GM23248 (cell line): ENCODE measurements around the gene NCAPD2.

Source experiments
- EZH2 ChIP-seq: fragments of 200-600 bp; sonication (generic); IDR thresholded peaks from 2 replicates; pipeline ENCODE4 v1.6.1; 2018; ENCODE audit warnings: antibody characterized with exemption, mild to moderate bottlenecking; ENCODE audit not compliant: insufficient read depth, poor library complexity, severe bottlenecking
- EZH2phosphoT487 ChIP-seq: fragments of 200-600 bp; sonication (generic); IDR thresholded peaks from 2 replicates; pipeline ENCODE4 v1.6.1; 2018; ENCODE audit warnings: antibody characterized with exemption, moderate library complexity, mild to moderate bottlenecking, low read depth; ENCODE audit not compliant: insufficient read depth

DNA sequence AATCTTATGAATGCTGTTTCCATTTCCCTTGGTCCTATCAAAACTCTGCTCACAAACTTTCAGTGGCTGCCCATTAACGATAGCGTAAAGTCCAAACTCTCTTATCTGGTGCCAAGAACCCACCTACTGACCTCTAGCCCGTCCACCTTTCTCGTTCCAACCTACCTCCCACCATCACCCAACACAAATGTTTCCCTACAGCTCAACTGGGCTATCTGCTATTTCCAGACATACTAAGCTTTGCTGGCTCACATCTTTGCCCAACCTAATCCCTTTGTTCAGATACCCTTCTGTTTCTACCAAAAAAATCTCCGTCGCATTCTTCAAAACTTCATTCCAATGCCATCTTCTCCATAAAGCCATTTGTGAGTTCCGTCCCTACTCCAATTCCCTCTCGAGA is 81.7 kb downstream of the NCAPD2 start:
- TF ChIP-seq EZH2phosphoT487 (no peak), EZH2 (no peak)
